Right lobe of liver (tissue), 6 donors: ENCODE data around the gene LILRA6. TPM values are rescaled to one million over a fixed set of nuclear protein-coding genes. Genes with fewer than 3 reads are reported as not detected.

ENCODE experiments used
- ATAC-seq, 4 donors: fragments of 200-7000 bp; cut with Tn5 transposase; one replicate each; pipeline ENCODE4 v1.9.1; 2020; ENCODE audit warnings: mild to moderate bottlenecking in 4 of 4, moderate library complexity in 4 of 4
- DNase-seq, 3 donors: peaks; one replicate each; pipeline ENCODE4 v3.0.0-alpha.2; 2020
- H3K27ac ChIP-seq, 3 donors: fragments of 200-600 bp; one replicate each; pipeline ENCODE4 v1.8.0; 2022
- H3K27me3 ChIP-seq, 2 donors: fragments of 200-600 bp; one replicate each; pipeline ENCODE4 v1.8.0; 2022
- H3K36me3 ChIP-seq, 4 donors: fragments of 200-600 bp; sonication (generic) in 1 of 4; one replicate each; pipeline versions ENCODE4 v1.5.1 to v1.8.0; 2017 to 2022; ENCODE audit warnings: control low read depth in 1 of 4
- H3K4me1 ChIP-seq, 4 donors: fragments of 200-600 bp; sonication (generic) in 1 of 4; one replicate each; pipeline versions ENCODE4 v1.5.1 to v1.8.0; 2017 to 2022; ENCODE audit warnings: control low read depth in 1 of 4
- H3K4me3 ChIP-seq, 3 donors: fragments of 200-600 bp; one replicate each; pipeline ENCODE4 v1.8.0; 2022
- H3K9me3 ChIP-seq, 4 donors: fragments of 200-600 bp; sonication (generic) in 1 of 4; one replicate each; pipeline versions ENCODE4 v1.5.1 to v1.8.0; 2017 to 2022; ENCODE audit warnings: control low read depth in 1 of 4
- POLR2A ChIP-seq: fragments of 450-650 bp; IDR thresholded peaks from one replicate; pipeline ENCODE4 v1.6.1; 2017; ENCODE audit warnings: antibody characterized with exemption, mild to moderate bottlenecking
- WGBS: methylation state at CpG from one replicate; pipeline ENCODE4 v1.1.6; 2018; ENCODE audit warnings: low coverage, low lambda C conversion rate; ENCODE audit not compliant: insufficient coverage; ENCODE audit errors: missing lambda C conversion rate; 5-methylcytosine and 5-hydroxymethylcytosine counted together
- intact Hi-C, 2 donors: fragments of 100-400 bp; cut with DNase I; formaldehyde crosslinking; loops; one replicate each; pipeline versions ENCODE4 v1.11.2 to v1.14.1; 2022
- total RNA-seq, 6 experiments: library from RNA; depleted of rRNA in 2 of 6; stranded (reverse); fragments of >200 nt in 2 of 6; fragmentation: NEBNext Ultra II Directional in 3 of 6; extraction: Animal tissue kit (Norgen Biotek cat#: 25700) in 3 of 6; gene quantifications; one replicate each; pipeline versions ENCODE4 v1.1.0 to v1.2.4, GENCODE V29; 2016 to 2023
- TF ChIP-seq, protein P1 (sequence below), 4 donors: fragments of 200-600 bp in 3 of 4; fragments of 450-650 bp in 1 of 4; IDR thresholded peaks; one replicate each; pipeline versions ENCODE4 v1.5.1 to v1.8.0; 2016 to 2022; ENCODE audit warnings: antibody characterized with exemption in 4 of 4, mild to moderate bottlenecking in 2 of 4
- donor health status: DM: no; HTN: yes; CAD: no.
- donor health status: DM: no; HTN: no; CAD: no.
- donor health status: DM: no; HTN: no; CAD: no.
- donor health status: DM: no; HTN: yes; CAD: no.
- donor health status: DM: no; HTN: yes; CAD: no.

The LILRA6 gene
- total RNA-seq, 6 experiments from 2014 or later = 0.61 to 4.9 (median 0.98) TPM

DNA sequence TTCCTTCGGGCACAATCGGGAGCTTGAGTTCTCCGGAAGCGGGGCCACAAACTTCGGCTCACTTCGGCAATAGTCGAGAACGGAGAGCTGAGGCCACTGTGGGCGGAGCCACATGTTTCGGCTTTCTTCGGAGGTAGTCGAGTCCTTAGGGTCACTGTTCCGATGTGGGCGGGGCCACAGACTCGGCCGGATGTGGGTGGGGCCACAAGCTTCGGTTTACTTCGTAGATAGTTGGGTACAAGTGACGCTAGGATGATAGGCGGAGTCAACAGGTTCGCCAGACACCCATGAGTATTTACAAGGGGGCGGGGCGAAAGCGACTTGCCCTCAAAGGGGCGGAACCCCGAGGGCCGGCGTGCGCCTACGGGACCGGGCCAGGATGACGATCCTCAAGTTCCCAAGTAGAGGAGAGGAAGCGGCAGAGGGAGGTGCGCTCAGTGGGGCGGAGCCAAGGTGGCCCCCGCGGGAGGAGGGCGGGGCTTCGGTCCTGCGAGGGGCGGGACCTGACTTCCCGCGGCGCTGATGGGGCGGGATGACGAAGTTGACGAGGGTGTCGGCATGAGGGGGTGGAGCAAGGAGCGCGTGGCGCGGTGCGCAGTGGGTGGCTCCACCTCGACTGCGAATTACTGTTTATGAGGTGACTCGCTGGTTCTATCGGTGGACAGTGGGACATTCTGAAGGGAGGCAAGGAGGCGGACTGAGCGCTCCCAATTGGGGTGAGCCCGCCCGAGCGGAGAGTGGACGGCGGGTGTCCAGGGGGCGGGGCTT lies 52.7 kb downstream of the LILRA6 start:
- DNase-seq = peak; percentile 100
- H3K27ac ChIP-seq = peak overlapping the region; percentile 96 to 97 (median 96)
- intact Hi-C loops = no loop called here
- H3K36me3 ChIP-seq = peaks cover 0 to 25% (median 12%) of the 10 kb centered on the region in 4 donors
- peak; percentile 72 to 83 (median 76) for ATAC-seq
- H3K9me3 ChIP-seq = no peaks in the 10 kb centered on the region
- H3K4me1 ChIP-seq = peaks cover 0 to 10% (median 3%) of the 10 kb centered on the region in 4 donors
- H3K27me3 ChIP-seq = no peaks in the 10 kb centered on the region
- 0% methylated on average over 15 of the region's 65 CpGs for WGBS
- H3K4me3 ChIP-seq = peak overlapping the region; percentile 89 to 91 (median 90)
- peak; percentile 76 for TF ChIP-seq POLR2A
- TF ChIP-seq, protein P1, sequence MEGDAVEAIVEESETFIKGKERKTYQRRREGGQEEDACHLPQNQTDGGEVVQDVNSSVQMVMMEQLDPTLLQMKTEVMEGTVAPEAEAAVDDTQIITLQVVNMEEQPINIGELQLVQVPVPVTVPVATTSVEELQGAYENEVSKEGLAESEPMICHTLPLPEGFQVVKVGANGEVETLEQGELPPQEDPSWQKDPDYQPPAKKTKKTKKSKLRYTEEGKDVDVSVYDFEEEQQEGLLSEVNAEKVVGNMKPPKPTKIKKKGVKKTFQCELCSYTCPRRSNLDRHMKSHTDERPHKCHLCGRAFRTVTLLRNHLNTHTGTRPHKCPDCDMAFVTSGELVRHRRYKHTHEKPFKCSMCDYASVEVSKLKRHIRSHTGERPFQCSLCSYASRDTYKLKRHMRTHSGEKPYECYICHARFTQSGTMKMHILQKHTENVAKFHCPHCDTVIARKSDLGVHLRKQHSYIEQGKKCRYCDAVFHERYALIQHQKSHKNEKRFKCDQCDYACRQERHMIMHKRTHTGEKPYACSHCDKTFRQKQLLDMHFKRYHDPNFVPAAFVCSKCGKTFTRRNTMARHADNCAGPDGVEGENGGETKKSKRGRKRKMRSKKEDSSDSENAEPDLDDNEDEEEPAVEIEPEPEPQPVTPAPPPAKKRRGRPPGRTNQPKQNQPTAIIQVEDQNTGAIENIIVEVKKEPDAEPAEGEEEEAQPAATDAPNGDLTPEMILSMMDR (IDR thresholded peaks at IDR 0.05) = no peak

DNA sequence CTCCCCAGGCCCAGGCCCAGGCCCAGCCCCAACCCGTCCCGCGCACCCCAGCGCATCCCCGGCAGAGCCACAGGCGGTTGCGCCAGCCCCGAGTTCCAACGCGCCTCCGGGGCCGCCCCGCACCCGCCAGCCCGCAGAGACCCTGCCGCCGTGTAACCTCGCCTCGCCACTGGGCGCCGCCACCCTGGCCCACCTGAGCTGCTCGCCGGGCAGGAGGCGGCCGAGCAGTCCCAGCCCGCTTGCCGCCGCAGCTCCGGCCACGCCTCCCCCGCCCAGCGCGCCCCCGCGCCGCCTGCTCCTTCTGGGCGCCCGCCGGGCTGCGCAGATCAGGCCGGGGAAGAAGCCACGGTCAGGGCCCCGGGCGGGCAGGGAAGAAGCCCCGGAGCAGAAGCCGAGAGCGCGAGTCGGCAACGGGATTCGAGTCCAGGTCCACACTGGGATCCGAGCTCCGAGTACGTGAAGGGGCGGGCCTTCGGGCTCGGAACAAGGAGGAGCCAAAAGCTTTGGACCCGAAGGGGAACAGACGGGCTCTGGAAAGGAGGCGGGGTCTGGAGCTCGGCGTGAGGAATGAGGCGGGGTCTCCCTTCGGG lies 53.4 kb downstream of the LILRA6 start, which contains the start of gene MBOAT7:
TSS of gene MBOAT7 (minus strand) at position 436 of the 590 bp plus-strand sequence. CDS start 1,072 bp downstream, outside the sequence.
- peaks cover 0 to 19% (median 10%) of the 10 kb centered on the region in 4 donors for H3K36me3 ChIP-seq
- H3K27me3 ChIP-seq = no peaks in the 10 kb centered on the region
- TF ChIP-seq, protein P1 (IDR thresholded peaks at IDR 0.05) = peak; percentile 15 to 50 (median 32)
- peak; percentile 72 for TF ChIP-seq POLR2A
- no peaks in the 10 kb centered on the region for H3K9me3 ChIP-seq
- intact Hi-C loops = no loop called here
- H3K4me3 ChIP-seq = peak within 1 kb of the TSS; percentile 89 to 91 (median 90)
- H3K4me1 ChIP-seq = peaks cover 0 to 10% (median 3%) of the 10 kb centered on the region in 4 donors
- 0% methylated on average over 34 of the region's 64 CpGs for WGBS
- ATAC-seq = peak; percentile 0 to 61 (median 24)
- no peak for DNase-seq
- H3K27ac ChIP-seq = peak within 1 kb of the TSS; percentile 96 to 97 (median 96)

DNA sequence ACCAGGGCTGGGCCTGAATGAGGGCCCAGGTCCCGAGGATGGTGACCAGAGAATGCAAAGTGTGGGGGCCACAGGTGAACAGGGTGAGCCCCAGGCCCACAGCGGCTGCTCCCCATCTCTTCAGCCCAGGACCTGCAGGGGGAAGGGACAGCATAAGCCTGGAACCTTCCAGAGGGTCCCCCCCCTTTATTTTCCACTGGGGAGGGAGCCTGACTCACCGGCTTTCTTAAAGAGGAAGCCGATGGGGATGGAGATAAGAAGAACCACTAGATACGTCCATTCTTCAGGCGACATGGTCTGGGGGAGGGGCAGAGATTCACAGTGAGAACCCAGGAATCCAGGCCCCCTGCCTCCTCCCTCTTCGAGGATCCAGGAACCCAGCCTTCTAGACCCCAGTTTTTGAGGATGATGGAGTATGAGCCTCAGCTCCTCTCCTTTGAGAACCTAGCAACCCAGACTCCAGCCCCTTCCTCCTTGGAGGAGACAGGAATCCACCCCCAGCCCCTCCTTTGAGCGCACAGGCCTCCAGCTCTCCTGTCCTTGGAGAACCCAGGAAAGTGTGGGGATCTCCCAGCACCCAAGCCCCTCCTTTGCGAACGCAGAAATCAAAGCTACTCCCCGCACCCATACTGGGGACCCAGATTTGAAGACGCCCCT lies 54.2 kb downstream of the LILRA6 start:
- H3K9me3 ChIP-seq = no peaks in the 10 kb centered on the region
- H3K36me3 ChIP-seq = peaks cover 0 to 10% (median 5%) of the 10 kb centered on the region in 4 donors
- H3K4me3 ChIP-seq = peak overlapping the region in 2 of 3 donors; percentile 68 to 89
- DNase-seq (no peak), ATAC-seq (no peak)
- H3K27me3 ChIP-seq = no peaks in the 10 kb centered on the region
- intact Hi-C loops = no loop called here
- peak overlapping the region; percentile 11 to 97 (median 96) for H3K27ac ChIP-seq
- WGBS = 51% methylated on average over 7 of the region's 12 CpGs
- TF ChIP-seq, protein P1 (IDR thresholded peaks at IDR 0.05) = no peak
- TF ChIP-seq POLR2A = no peak
- H3K4me1 ChIP-seq = peaks cover 0 to 10% (median 3%) of the 10 kb centered on the region in 4 donors

DNA sequence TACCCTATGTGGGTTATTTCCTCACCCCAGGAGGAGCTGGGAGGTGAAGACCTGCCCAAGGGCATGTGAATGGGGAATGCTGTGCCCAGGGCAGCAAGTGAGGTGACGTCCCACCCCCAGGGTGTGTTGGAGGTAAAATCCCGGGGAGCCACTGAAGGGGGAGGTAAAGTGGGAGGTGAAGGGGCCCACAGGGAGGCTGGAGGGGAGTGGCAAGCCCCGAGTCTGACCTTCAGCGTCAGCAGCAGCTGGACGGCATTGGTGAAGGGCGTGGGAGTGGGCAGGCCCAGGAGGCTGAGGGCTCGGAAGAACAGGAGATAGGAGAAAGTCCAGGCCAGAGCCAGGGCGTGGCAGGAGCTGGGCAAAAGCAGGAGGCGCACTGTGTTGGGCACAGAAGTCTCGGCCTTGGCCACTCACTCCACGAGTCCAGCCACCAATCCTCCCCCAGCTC lies 55.6 kb downstream of the LILRA6 start:
- no peak for DNase-seq

More for the DNA sequence above, 55.6 kb downstream of the LILRA6 start:
- intact Hi-C loops = no loop called here
- Histone ChIP-seq H3K9me3 (no peaks in the 10 kb centered on the region), H3K27ac (no peak overlapping the region), H3K4me3 (no peak overlapping the region), H3K27me3 (no peaks in the 10 kb centered on the region), H3K4me1 (peaks cover 0 to 5% (median 2%) of the 10 kb centered on the region in 4 donors), H3K36me3 (no peaks in the 10 kb centered on the region)
- 78% methylated on average over 3 of the region's 11 CpGs for WGBS
- TF ChIP-seq, protein P1 (IDR thresholded peaks at IDR 0.05) = no peak
- TF ChIP-seq POLR2A = no peak
- ATAC-seq = no peak
